ENCODE measurements around the gene BBLN.
"Not testable (repeated sequence)": the region's sequence is repeated elsewhere in the genome, so short reads cannot be mapped to it uniquely, and the experiment has no call there.

BBLN gene

DNA sequence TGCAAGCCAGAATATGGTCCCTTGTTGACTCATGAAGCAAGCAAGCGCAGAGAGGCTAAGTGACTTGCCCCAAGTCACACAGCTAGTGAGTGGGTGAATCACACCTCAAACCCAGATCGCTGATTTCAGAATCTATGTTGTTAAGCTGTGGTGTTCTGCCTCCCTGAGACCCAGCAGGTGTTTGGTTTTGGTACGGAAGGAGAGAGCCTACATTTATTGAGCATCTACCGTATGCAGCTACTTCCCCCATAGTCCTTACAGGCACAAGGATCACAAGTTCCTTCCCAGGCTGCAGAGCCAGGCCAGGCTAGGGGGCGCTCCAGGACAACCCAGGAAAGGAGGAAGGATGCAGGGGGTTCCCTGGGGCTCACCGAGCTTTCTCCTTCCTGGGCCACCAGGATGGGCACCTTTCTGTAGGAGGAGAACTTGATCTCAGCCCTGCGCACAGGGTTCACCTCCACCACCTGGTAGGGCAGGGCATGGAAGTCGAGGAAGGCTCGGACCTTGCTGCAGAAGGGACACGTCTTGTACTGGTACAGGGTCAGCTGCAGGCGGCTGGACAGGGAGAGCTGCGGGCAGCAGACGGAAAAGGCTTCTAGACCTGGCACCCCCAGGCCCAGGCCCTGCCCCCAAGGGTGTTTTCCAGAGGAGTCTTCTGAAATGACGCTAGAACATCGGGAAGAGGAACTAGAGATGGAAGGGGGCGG lies 35.0 kb upstream of the BBLN start:
- DNase-seq = peak; percentile 29

DNA sequence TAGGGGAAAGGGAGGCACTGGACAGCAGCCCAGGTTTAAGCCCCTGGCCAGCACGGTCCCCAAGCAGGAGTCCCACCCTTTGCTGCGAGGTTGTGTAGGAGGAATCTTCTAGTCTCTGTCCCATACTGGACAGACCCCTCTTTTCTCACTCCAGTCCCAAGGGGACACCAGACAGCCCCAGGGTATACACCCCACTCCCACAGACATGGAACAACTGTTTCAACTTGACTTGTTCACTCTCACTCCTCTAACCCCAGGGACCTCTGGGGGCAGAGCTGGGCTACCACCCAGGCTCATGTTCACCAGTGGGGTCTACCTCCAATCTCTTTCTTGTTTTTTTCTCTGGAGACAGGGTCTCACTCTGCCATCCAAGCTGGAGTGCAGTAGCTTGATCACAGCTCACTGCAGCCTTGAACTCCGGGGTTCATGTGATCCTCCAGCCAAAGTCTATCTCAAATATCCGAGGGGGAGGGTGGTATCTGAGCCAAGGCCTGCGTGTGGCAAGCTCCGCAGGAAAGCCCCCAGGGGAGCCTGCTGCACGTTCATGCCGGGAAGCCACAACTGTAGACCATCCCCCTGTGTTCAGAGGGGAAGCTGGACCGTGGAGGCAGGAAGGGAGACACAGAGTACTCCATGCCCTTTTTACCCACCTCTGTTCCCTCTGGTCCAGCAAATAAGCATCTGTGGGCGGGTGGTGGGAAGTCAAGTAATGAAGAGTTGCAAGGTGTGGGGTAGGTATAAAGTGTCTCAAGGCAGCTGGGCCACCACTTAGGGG lies 34.3 kb upstream of the BBLN start:
- no peak for DNase-seq

DNA sequence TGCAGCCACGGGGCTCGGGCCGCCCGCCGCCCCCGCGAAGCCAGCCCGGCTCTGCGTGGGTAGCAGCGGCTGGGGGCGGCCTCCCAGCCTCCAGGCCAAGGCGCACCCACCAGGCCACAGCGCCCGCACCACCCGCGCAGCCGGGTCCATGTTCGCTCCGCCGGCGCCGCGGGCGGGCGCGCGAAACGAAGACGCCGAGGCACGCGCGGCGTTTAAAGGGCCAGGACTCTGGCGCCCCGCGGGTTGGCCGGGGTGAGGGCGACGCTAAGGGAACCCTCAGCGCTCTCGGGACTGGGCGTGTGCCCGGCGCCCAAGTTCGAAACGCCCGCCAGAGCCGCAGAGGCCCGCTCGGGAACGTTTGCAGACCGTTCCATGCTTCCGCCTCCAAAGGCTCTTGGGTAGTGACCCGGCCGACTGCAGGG lies 32.5 kb upstream of the BBLN start, which contains the start of gene PTGES2:
PTGES2 (minus strand) TSS at position 162 of the 422 bp plus-strand sequence; CDS start at position 150, 12 bp downstream.
- peak; percentile 76 for DNase-seq

DNA sequence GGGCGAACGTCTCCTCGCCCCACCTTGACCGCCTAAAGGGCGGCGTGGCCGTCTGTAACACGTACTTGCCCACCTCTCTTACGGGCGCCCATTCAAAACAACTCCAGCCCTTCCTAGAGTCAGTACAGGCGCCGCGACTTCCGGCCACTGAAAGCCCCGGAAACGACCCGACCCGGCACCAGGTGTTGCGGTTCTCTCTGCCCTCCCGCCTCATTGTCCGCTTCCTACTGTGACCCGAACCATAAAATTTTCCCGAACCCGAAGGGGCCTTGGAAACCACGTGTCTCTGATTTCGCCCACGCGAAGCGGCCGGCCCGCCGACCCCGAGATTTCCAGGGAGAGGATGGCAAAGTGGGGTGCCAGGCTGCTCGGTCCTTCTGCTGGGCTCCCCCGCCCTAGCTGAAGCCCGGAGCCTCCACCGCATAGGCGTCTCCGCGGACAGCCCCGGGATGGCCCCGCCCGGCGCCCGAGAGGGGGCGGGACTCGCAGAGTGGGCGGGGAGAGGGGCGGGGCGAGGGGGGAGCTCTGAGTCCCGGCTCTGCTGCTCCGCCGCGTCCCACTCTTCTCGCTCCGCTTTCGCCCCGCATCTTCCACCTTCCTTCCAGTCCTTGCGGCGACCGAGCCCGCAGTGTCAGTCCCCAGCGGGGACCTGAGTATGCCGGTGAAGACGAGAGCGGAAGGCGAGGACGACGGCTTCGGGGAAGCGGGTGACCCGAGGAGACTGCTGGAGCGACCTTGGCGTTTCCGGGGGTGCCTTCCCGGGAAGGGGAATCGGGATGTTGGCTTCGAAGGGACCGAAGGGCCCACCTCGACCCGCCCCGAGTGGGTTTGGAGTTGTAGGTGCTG lies 31.9 kb upstream of the BBLN start:
- DNase-seq = peak; percentile 82

DNA sequence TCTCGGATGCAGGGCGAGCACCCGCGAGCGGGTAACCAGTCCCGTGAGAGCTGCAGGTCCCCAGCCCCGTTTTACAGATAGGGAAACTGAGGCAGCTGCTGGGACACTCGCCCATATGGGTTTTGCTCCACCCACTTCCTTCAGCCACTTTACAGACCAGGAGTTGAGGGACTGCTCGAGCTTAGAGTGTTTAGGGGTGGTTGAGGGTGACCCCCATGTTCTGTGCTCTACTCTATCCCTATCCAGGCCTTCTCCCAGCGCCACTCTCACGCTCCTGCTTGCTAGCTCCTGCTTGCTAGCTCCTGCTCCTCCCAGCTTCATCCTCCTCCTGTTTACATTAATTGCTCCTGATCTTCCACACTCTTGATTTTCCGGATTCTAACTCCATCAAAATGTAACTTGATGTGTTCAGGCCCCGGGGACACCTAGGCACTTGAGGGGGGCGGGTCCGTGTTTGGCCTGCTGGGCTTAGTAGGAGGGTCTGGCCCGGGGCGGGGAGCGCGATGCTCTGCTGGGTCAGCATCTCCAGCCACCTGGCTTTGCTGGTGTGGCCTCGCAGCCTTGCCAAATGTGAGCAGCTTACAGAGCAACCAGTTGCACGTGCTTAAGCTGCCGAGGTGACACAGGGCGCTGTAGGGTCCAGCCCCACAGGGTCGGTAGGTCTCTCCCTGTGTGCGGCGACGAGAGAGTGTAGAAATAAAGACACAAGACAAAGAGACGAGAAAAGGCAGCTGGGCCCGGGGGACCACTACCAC lies 31.1 kb upstream of the BBLN start:
- no peak for DNase-seq

DNA sequence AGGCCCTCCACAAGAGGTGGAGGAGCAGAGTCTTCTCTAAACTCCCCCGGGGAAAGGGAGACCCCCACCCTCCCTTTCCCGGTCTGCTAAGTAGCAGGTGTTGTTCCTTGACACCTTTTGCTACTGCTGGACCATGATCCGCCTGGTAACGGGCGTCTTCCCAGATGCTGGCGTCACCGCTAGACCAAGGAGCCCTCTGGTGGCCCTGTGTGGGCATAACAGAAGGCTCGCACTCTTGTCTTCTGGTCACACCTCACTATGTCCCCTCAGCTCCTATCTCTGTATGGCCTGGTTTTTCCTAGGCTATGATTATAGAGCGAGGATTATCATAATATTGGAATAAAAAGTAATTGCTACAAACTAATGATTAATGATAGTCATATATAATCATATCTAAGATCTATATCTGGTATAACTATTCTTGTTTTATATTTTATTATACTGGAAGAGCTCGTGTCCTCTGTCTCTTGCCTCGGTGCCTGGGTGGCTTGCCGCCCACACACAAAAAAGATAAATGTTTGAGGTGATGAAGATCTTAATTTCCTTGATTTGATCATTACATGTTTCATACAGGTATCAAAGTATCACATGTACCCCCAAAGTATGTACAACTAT lies 30.0 kb upstream of the BBLN start:
- peak; percentile 47 for DNase-seq

DNA sequence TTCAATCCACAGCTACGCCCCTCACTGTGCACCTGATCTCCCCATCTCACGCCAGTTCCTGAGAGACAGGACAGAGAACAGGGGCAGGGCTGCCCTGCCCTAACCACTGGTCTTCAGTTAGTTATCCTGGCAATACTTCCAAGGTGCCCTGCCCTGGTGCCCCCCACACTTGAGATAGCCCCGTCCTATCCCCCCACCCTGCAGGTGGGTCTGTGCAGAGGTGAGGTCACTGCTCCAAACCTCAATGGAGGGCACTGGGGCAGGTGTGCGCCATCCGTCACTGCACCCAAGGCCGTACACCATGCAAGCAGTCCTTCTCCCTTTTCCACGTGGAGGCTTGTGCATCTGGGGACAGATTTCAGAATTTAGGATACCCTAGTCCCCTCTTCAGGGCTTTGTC lies 29.4 kb upstream of the BBLN start:
- not testable (repeated sequence) for DNase-seq

DNA sequence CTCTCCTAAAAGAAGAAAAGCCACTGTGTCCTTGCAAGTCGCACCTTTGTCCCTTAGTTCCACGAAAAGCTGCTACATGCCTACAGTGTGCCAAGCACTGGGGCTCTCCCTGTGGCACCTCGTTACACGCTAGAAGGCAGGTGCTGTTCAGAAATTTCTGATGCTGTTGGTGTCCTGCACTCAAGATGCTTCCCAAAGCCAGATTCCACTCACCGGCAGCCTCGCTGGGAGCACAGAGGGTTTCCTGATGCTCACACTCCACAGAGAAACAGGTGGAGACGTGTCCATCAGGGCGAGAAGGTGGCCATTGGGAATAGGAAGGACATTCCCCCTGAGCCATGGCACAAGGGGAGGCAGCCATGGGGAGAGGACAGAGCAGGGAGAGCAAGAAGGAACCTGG lies 28.7 kb upstream of the BBLN start:
- not testable (repeated sequence) for DNase-seq

DNA sequence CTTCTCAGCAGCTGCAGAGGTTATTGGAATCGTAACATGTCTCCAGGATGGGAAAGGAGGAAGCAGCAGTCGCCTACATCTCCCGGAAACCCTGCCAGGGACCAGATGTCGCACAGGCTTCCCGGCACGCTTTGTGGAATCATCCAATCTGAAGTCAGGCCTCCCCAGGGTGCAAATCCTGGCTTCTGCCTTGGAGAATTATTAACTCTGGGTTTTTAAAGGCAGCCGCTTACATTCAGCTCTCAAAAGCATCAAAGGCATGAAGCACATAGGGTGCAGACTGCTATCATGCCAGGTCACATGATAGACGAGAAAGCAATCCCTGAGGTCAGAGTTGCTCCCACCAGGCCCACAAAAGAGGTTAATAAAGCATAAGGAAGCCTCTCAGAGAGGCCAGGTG lies 27.9 kb upstream of the BBLN start:
- not testable (repeated sequence) for DNase-seq

DNA sequence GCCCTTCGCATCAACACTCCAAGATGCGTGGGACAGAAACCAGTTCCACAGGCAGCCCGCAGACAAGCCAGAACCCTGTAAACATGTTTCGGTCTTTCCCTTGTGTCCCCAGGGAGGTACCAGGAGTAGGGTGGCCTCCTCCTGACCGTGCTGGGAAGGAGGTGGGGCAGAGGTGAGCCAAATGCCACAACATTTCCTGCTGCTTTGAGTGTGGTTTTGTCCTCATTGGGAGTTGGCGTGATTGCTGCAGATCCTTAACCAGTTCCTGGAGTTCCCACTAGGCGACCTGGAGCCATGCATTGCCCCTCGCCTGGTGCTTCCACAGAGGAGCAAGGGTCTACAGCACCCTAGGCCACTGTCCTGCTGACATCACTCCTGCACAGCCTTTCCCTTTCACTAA lies 24.5 kb upstream of the BBLN start:
- not testable (repeated sequence) for DNase-seq

DNA sequence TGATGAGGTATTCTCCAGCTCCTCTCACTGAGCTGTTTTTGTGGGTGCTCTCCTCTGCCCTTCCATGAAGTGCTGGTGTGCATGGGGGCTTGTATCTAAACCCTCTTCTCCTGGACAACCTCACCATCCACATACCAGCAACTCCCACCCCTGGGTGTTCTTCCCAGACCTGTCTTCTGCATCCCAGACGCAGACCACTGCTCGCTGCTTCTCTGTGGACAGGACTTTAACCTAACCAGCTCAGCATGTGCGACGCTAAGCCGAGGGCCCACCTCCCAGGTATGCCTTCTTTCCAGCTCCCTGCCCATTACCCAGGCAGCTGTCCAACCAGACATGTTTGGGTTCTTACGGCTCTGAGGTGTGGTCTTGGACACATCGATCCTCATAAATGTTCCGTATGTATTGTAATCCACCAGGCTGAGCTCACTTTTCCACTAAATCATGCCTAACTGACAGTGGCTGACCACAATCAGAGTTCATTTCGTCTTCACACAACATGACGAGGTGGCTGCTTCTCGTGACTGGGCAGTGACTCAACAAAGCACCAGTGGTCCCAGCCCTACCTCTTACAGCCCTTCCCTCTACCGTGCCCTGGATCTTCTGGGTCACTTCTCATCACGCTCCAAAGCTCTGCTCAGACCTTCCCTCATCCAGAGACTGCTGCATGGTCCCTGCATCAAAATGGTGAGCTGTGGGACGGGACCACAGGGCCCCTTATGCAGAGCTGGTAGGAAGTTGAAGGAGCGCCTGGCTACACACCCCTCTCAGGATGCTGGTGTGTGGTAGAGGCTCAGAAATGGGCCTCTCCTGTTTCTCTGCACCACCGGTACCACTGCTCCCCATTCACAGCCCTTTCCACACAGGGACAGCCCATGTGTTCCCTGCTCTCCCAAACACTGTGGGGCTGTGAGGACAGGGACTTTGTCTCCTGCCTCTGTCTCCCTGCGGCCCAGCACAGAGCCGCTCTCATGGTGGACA lies 23.0 kb upstream of the BBLN start:
- DNase-seq = no peak

DNA sequence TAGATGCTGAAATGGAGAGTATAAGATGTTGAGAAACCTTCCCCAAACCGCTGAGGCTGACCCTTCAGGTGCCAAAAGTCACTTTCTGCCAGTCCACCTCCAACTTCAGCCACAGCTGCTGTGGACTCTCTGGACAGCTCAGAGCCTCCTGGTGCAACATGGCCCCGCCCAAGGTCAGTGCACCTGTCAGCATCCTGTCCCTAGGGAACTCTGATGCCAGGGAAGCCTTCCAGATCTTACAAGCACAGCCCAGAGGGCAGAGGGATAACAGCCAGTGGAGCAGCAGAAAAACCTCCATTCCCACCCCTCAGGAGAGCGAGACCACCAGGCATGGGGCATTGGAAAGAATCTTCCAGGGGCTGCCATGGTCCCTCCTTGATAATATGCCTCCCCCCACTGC lies 22.1 kb upstream of the BBLN start:
- DNase-seq = no peak

DNA sequence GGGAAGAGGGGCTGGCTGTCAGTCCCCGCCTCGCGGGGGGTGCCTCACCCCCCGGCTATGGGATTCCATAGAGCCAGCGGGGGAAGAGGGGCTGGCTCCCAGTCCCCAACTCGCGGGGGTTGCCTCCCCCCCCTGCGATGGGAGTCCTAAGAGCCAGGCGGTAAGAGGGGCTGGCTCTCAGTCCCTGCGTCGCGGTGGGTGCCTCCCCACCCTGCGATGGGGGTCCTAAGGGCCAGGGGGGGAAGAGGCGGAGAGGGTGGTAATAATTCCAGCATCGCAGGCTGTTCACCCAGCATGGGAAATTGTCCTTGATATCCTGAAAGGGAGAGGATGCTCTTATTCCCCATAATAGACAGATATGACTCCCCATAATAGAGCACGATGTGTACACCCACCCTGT lies 20.4 kb upstream of the BBLN start:
- DNase-seq = no peak

DNA sequence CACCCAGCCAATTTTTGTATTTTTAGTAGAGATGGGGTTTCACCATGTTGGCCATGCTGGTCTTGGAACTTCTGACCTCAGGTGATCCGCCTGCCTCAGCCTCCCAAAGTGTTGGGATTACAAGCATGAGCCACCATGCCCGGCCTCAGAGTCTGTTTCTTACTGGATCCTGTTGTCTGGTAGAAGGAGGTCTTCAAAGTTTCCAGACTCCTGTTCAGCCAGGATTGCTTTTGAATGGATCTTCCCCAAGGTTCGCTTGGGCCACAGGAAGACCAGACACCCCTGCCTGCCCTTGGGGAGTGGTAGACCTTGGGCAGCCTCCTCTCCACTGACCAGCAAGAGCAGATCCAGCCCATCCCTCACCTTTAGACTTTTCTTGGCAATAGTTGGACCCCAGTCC lies 18.5 kb upstream of the BBLN start:
- DNase-seq = no peak

DNA sequence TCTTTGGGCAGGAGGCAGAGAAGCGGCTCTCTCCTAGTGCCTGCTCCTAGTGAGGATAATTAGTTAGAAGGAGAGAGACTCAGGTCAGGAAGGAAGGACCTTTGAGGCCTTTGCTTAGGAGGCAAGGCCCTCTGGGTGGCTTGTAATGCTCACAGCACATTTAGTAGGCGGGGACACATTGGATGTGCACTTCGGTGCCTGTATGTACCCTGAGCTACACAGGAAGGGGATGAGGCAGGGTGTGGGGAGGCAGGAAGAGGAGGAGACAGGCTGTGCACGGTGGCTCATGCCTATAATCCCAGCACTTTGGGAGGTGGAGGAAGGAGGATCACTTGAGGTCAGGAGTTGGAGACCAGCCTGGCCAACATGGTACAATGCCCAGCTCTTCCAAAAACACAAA lies 18.0 kb upstream of the BBLN start:
- DNase-seq = no peak

DNA sequence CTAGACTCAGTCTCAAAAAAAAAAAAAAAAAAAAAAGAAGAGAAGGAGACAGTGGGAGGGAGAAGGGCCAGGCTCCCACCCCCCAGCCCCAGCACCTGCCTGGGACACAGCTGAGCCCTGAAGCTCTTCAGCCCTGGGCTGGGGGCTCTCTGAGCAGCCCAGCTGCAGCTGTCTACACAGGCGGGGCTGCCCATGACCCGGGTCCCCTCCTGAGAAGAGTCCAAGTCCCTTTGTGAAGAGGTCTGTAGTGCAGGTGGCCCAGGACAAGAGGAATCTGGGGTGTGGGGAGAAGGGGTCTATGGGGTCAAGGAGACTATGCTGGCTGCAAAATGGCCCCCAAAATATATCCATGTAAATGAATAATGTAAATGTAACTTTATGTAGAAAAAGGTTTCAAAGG lies 17.5 kb upstream of the BBLN start:
- DNase-seq = no peak

DNA sequence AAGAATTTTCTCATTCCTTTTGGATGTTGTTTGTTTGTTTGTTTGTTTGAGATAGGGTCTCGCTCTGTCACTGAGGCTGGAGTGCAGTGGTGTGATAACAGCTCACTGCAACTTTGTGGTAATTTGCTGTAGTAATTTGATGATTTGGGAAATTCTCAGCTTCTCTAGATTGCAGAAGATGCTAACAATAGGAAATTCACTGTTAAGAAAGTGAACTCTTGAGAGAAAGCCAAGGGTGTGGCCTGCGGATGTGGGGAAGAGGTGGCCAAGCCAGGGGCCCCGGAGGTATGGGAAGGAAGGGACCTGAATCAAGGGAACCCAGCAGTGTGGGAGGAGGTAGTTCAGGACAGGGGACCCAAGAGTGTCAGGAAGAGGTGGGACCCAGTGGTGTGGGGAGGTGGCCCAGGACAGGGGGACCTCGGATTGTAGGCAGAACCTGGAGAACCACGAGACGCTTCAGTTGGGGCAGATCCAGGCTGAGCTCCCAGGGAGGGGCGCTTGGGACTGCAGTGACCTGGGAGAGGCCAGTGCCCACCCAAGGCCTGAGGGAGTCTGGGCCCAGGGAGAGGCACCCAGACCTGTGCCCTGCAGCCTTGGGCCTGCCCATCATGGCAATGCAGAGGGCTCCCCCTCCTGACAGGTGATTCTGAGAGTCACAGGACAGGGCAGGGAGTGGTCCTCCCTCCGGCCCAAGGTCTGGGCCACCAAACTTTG lies 16.4 kb upstream of the BBLN start:
- DNase-seq = no peak

DNA sequence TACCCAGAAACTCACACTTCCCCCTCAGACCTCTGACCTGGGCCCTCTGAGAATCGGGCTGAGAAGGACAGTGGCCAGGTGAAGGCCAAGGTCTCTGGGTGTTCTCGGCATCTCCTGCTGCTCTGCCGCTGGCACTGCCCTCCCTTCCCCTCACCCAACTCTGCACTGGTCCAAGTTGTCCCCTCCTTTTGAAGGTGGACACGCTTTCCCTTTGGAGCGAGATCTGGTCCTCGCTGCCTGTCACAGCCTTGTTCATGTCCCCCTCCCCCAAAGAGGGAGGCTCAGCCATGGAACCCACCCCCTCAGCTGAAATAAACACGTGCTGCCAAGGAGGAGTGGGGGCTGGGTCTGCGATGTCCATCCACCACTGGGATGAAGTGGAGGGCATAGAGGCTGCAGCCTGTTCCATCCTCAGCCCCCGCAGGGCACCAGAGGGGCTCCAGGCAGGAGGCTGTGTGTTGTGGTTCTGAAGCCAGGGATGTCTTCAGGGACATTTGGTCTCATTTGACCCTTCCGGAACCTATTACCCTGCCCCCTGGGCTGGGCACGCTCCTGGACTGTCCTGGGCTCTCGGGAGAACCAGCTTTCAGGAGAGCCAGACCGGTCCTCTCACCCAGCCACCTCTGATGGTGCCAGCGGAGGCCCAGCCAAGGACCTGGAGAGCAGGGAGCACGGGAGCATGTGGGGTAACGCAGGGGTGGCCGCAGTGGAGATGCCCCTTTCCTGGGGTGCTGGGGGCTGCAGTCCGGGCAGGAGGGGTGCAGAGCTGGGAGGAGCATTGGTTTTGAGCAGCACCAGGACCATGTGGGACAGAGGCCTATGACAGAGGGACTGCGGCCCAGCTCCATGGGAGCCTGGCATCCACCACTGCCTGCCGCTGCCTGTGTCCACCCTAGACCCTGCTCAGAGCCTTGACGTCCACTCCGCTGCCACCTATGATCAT lies 15.6 kb upstream of the BBLN start:
- DNase-seq = no peak

DNA sequence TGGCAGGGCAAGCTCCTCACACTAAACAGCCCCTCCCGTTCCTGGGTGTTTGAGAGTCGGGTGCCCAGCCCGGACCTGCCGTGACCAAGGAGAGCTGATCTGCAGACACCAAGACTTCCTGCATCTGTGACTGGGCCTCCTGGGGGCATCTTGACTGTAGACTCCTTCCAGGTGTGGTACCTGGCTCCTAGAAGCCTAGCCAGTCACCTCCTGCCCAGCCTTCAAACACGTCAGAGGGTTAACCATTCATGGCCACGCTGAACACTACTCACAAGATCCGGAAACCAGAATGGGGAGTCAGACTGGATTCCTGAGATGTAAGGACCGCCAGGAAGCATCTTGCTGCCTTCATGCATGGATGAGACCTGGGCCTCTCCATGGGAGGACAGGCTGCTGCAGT lies 14.5 kb upstream of the BBLN start:
- no peak for DNase-seq

Measured in stimulated activated CD4-positive, alpha-beta T cell treated with anti-CD3 and anti-CD28 coated beads, Interleukin-12 subunit alpha, Interleukin-12 subunit beta, amount 100 ng/mL, for 4 hours (primary cell).